Nephron (organoid): Measurements from ENCODE around the gene BCAS3.

Source experiments
- H3K27ac Mint-ChIP-seq, 3 experiments: 2 replicates each; pipeline ENCODE4 v1.8.0; 2020; ENCODE audit warnings: mixed read lengths in 3 of 3, mild to moderate bottlenecking in 2 of 3, moderate library complexity in 1 of 3
- H3K27me3 Mint-ChIP-seq: 2 replicates; pipeline ENCODE4 v1.8.0; 2021; ENCODE audit warnings: low read depth, mild to moderate bottlenecking, moderate library complexity, mixed read lengths
- H3K36me3 Mint-ChIP-seq: 2 replicates; pipeline ENCODE4 v1.8.0; 2020; ENCODE audit warnings: low read depth, mixed read lengths
- H3K4me1 Mint-ChIP-seq: 2 replicates; pipeline ENCODE4 v1.8.0; 2020; ENCODE audit warnings: mixed read lengths
- H3K4me3 Mint-ChIP-seq, 3 experiments: 2 replicates each; pipeline ENCODE4 v1.8.0; 2020; ENCODE audit warnings: mild to moderate bottlenecking in 3 of 3, mixed read lengths in 3 of 3, moderate library complexity in 2 of 3
- H3K9me3 Mint-ChIP-seq: 2 replicates; pipeline ENCODE4 v1.8.0; 2020; ENCODE audit warnings: mixed read lengths
- CTCF ChIP-seq, 3 experiments: fragments of 200-600 bp; sonication (generic); IDR thresholded peaks; one replicate each; pipeline ENCODE4 v1.5.0; 2021; ENCODE audit warnings: antibody characterized with exemption in 3 of 3; ENCODE audit not compliant: unreplicated experiment in 3 of 3

The BCAS3 gene

GRCh38 chr17:60637683-60638082, 40.0 kb upstream of the BCAS3 start:
- Mint-ChIP-seq H3K27ac (no peak overlapping the region), H3K9me3 (no peaks in the 10 kb centered on the region), H3K36me3 (peaks cover 60% of the 10 kb centered on the region), H3K4me1 (peaks cover 6% of the 10 kb centered on the region), H3K4me3 (no peak overlapping the region), H3K27me3 (no peaks in the 10 kb centered on the region)
- no peak for TF ChIP-seq CTCF (IDR thresholded peaks at IDR 0.05; ENCODE audit: unreplicated experiment in 3 of 3)

GRCh38 chr17:60639019-60639330, 38.7 kb upstream of the BCAS3 start:
- peaks cover 53% of the 10 kb centered on the region for H3K36me3 Mint-ChIP-seq
- no peaks in the 10 kb centered on the region for H3K9me3 Mint-ChIP-seq
- peaks cover 6% of the 10 kb centered on the region for H3K4me1 Mint-ChIP-seq
- H3K4me3 Mint-ChIP-seq: no peak overlapping the region
- H3K27me3 Mint-ChIP-seq: peaks cover 3% of the 10 kb centered on the region
- H3K27ac Mint-ChIP-seq: no peak overlapping the region
- peak in 1 of 3 experiments; percentile 19 for TF ChIP-seq CTCF (IDR thresholded peaks at IDR 0.05; ENCODE audit: unreplicated experiment in 3 of 3)

GRCh38 chr17:60640503-60640902, 37.1 kb upstream of the BCAS3 start:
- H3K27me3 Mint-ChIP-seq: peaks cover 3% of the 10 kb centered on the region
- H3K4me3 Mint-ChIP-seq: no peak overlapping the region
- peak; percentile 28 to 37 (median 31) for TF ChIP-seq CTCF (IDR thresholded peaks at IDR 0.05; ENCODE audit: unreplicated experiment in 3 of 3)
- no peaks in the 10 kb centered on the region for H3K9me3 Mint-ChIP-seq
- no peak overlapping the region for H3K27ac Mint-ChIP-seq
- peaks cover 6% of the 10 kb centered on the region for H3K4me1 Mint-ChIP-seq
- H3K36me3 Mint-ChIP-seq: peaks cover 44% of the 10 kb centered on the region

- H3K4me1 Mint-ChIP-seq: peaks cover 9% of the 10 kb centered on the region
- peaks cover 37% of the 10 kb centered on the region for H3K36me3 Mint-ChIP-seq
- peak overlapping the region in 1 of 3 experiments; percentile 34 for H3K27ac Mint-ChIP-seq
Measured at GRCh38 chr17:60641126-60641525, 36.5 kb upstream of the BCAS3 start.

GRCh38 chr17:60641810-60642220, 35.8 kb upstream of the BCAS3 start:
- H3K4me1 Mint-ChIP-seq: peaks cover 16% of the 10 kb centered on the region
- no peak overlapping the region for H3K4me3 Mint-ChIP-seq
- TF ChIP-seq CTCF (IDR thresholded peaks at IDR 0.05; ENCODE audit: unreplicated experiment in 3 of 3): peak; percentile 40 to 62 (median 42)
- H3K27me3 Mint-ChIP-seq: peaks cover 3% of the 10 kb centered on the region
- H3K27ac Mint-ChIP-seq: peak overlapping the region in 1 of 3 experiments; percentile 34
- H3K9me3 Mint-ChIP-seq: no peaks in the 10 kb centered on the region
- peaks cover 33% of the 10 kb centered on the region for H3K36me3 Mint-ChIP-seq

More at GRCh38 chr17:60641126-60641525, 36.5 kb upstream of the BCAS3 start:
- no peak for TF ChIP-seq CTCF (IDR thresholded peaks at IDR 0.05; ENCODE audit: unreplicated experiment in 3 of 3)
- peaks cover 3% of the 10 kb centered on the region for H3K27me3 Mint-ChIP-seq
- no peaks in the 10 kb centered on the region for H3K9me3 Mint-ChIP-seq
- H3K4me3 Mint-ChIP-seq: no peak overlapping the region

- Mint-ChIP-seq H3K4me1 (peaks cover 16% of the 10 kb centered on the region), H3K27ac (peak overlapping the region; percentile 5 to 79 (median 69)), H3K9me3 (no peaks in the 10 kb centered on the region), H3K4me3 (no peak overlapping the region), H3K27me3 (peaks cover 3% of the 10 kb centered on the region), H3K36me3 (peaks cover 37% of the 10 kb centered on the region)
- no peak for TF ChIP-seq CTCF (IDR thresholded peaks at IDR 0.05; ENCODE audit: unreplicated experiment in 3 of 3)
Measured at GRCh38 chr17:60645918-60646523, 31.6 kb upstream of the BCAS3 start.
